Common myeloid progenitor, CD34-positive (primary cell): Measurements from ENCODE around the gene MYH7B.

Experiments used
- CTCF ChIA-PET: fragments of 350-600 bp; sonication (Branson Sonifier 250); formaldehyde crosslinking; loops from one replicate; lab custom pipeline; 2021; ENCODE audit warnings: antibody characterized with exemption; lab: Charles Lee
- POLR2A ChIA-PET: fragments of 350-600 bp; sonication (Branson Sonifier 250); formaldehyde crosslinking; loops from one replicate; lab custom pipeline; 2021; ENCODE audit warnings: antibody characterized with exemption; lab: Charles Lee
- DNase-seq, 3 donors: peaks; one replicate each; pipeline versions ENCODE4 v3.0.0 to v3.0.0-alpha.2; 2013
- H3K27ac ChIP-seq, 2 experiments: 1 replicate in 1 of 2; 2 replicates in 1 of 2; pipeline ENCODE4 v1.7.0; 2013; ENCODE audit warnings: inconsistent platforms in 2 of 2, low read length in 2 of 2, mild to moderate bottlenecking in 2 of 2, low read depth in 1 of 2, moderate library complexity in 1 of 2; ENCODE audit not compliant: severe bottlenecking in 2 of 2, insufficient read depth in 1 of 2, poor library complexity in 1 of 2
- H3K27me3 ChIP-seq, 5 experiments: replicated peaks in 2 of 5; 1 replicate in 3 of 5; 2 replicates in 2 of 5; pipeline versions ENCODE4 v1.6.1 to v1.7.0; 2013; ENCODE audit warnings: low read length in 4 of 5, mild to moderate bottlenecking in 2 of 5, moderate library complexity in 2 of 5, inconsistent platforms in 1 of 5; ENCODE audit not compliant: insufficient read depth in 5 of 5, control insufficient read depth in 4 of 5
- H3K36me3 ChIP-seq, 4 experiments: 1 replicate in 2 of 4; 2 replicates in 2 of 4; pipeline versions ENCODE4 v1.6.1 to v1.7.0; 2013; ENCODE audit warnings: low read length in 3 of 4, control low read depth in 1 of 4, mild to moderate bottlenecking in 1 of 4; ENCODE audit not compliant: control insufficient read depth in 4 of 4, insufficient read depth in 4 of 4
- H3K4me1 ChIP-seq, 4 experiments: 1 replicate in 3 of 4; 2 replicates in 1 of 4; pipeline versions ENCODE4 v1.6.1 to v1.7.1; 2013; ENCODE audit warnings: low read length in 3 of 4, mild to moderate bottlenecking in 3 of 4, control low read depth in 1 of 4, inconsistent platforms in 1 of 4, moderate library complexity in 1 of 4; ENCODE audit not compliant: control insufficient read depth in 4 of 4, insufficient read depth in 4 of 4; ENCODE audit errors: control extremely low read depth in 1 of 4
- H3K4me3 ChIP-seq, 7 experiments: 1 replicate in 4 of 7; 2 replicates in 3 of 7; pipeline versions ENCODE4 v1.5.1 to v1.7.0; 2013; ENCODE audit warnings: mild to moderate bottlenecking in 7 of 7, low read length in 6 of 7, moderate library complexity in 6 of 7, inconsistent platforms in 2 of 7, low read depth in 2 of 7, control low read depth in 1 of 7; ENCODE audit not compliant: insufficient read depth in 4 of 7, control insufficient read depth in 1 of 7; ENCODE audit errors: extremely low read depth in 1 of 7
- H3K9me3 ChIP-seq, 5 experiments: 1 replicate in 4 of 5; 2 replicates in 1 of 5; pipeline versions ENCODE4 v1.6.1 to v1.7.1; 2013; ENCODE audit warnings: low read length in 4 of 5, mild to moderate bottlenecking in 2 of 5, inconsistent platforms in 1 of 5, low read depth in 1 of 5, moderate library complexity in 1 of 5; ENCODE audit not compliant: control insufficient read depth in 4 of 5, insufficient read depth in 2 of 5; ENCODE audit errors: control extremely low read depth in 1 of 5
- WGBS: methylation state at CpG from one replicate; pipeline ENCODE4 v1.1.5; 2013; ENCODE audit not compliant: insufficient coverage; 5-methylcytosine and 5-hydroxymethylcytosine counted together

Gene MYH7B

GRCh38 chr20:34921436-34921835, 34.2 kb upstream of the MYH7B start:
- H3K9me3 ChIP-seq, result peaks cover 0 to 6% (median 0%) of the 10 kb centered on the region in 5 experiments
- peaks cover 0 to 8% (median 3%) of the 10 kb centered on the region in 4 experiments for H3K4me1 ChIP-seq
- H3K27ac ChIP-seq, result no peak overlapping the region
- ChIA-PET POLR2A (no interaction called here), CTCF (no interaction called here)
- no peak overlapping the region for H3K4me3 ChIP-seq
- no peaks in the 10 kb centered on the region for H3K27me3 ChIP-seq
- DNase-seq, result no peak
- H3K36me3 ChIP-seq, result peaks cover 0 to 83% (median 45%) of the 10 kb centered on the region in 4 experiments
- 94% methylated on average over 3 of the region's 3 CpGs for WGBS

GRCh38 chr20:34922654-34923381, 32.9 kb upstream of the MYH7B start:
- peaks cover 0 to 6% (median 0%) of the 10 kb centered on the region in 5 experiments for H3K9me3 ChIP-seq
- H3K36me3 ChIP-seq, result peaks cover 0 to 94% (median 57%) of the 10 kb centered on the region in 4 experiments
- no peaks in the 10 kb centered on the region for H3K27me3 ChIP-seq
- WGBS, result no CpG with 5 or more reads among the region's 5 CpGs
- CTCF ChIA-PET, result interaction anchor here (0.7 to 1.1 kb wide), 2 partner anchors 29 to 48 kb away, joined by 3 read pairs; no protein-coding TSS in a partner anchor
- no peak for DNase-seq
- POLR2A ChIA-PET, result no interaction called here
- no peak overlapping the region for H3K27ac ChIP-seq
- H3K4me1 ChIP-seq, result peaks cover 0 to 8% (median 3%) of the 10 kb centered on the region in 4 experiments
- no peak overlapping the region for H3K4me3 ChIP-seq

DNA sequence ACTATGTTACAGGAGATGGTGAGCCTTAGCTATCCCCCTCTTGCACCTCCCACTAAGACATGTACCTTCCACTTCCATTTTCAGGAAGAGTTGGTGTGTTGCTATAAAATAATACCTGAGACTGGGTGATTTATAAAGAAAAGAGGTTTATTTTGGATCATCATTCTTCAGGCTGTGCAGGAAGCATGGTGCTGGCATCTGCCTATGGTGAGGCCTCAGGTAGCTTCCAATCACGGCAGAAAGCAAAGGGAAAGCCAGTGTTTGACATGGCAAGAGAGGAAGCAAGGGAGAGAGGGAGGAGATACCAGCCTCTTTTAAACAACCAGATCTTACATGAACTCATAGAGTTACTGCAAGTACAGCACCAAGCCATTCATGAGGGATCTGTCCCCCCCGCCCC, 32.3 kb upstream of the MYH7B start:
- CTCF ChIA-PET, result interaction anchor here (1.1 to 1.4 kb wide), 2 partner anchors 11 to 48 kb away, joined by 3 to 4 read pairs; no protein-coding TSS in a partner anchor
- no peak overlapping the region for H3K27ac ChIP-seq
- POLR2A ChIA-PET, result no interaction called here

GRCh38 chr20:34925341-34925740, 30.3 kb upstream of the MYH7B start:
- Histone ChIP-seq H3K4me1 (peaks cover 0 to 8% (median 3%) of the 10 kb centered on the region in 4 experiments), H3K27ac (no peak overlapping the region), H3K36me3 (peaks cover 7 to 91% (median 66%) of the 10 kb centered on the region in 4 experiments), H3K27me3 (no peaks in the 10 kb centered on the region), H3K4me3 (no peak overlapping the region), H3K9me3 (peaks cover 0 to 6% (median 0%) of the 10 kb centered on the region in 5 experiments)
- ChIA-PET POLR2A (no interaction called here), CTCF (no interaction called here)
- no peak for DNase-seq
- 100% methylated on average over 3 of the region's 3 CpGs for WGBS

More for the DNA sequence above, 32.3 kb upstream of the MYH7B start:
- H3K36me3 ChIP-seq, result peaks cover 0 to 94% (median 60%) of the 10 kb centered on the region in 4 experiments
- H3K27me3 ChIP-seq, result no peaks in the 10 kb centered on the region
- no CpG with 5 or more reads among the region's 2 CpGs for WGBS
- H3K4me1 ChIP-seq, result peaks cover 0 to 8% (median 3%) of the 10 kb centered on the region in 4 experiments
- peaks cover 0 to 6% (median 0%) of the 10 kb centered on the region in 5 experiments for H3K9me3 ChIP-seq
- no peak for DNase-seq
- H3K4me3 ChIP-seq, result no peak overlapping the region

DNA sequence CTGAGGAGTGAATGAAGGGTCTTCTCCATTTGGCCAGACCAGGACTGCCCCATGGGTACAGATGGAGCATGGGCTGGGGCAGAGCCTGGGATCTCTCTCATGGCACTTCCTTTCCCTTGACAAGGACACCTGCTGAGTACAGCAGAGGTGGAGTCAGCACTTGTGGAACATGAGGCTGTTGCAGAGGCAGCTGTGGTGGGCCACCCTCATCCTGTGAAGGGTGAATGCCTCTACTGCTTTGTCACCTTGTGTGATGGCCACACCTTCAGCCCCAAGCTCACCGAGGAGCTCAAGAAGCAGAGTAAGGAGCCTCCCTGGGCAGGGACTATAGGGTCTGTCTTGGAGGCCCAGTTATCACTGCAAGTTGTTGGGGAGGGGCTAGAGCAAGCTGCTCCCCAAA, 29.7 kb upstream of the MYH7B start:
- ChIA-PET CTCF (no interaction called here), POLR2A (no interaction called here)
- no peak for DNase-seq
- Histone ChIP-seq H3K4me3 (no peak overlapping the region), H3K36me3 (peaks cover 7 to 91% (median 65%) of the 10 kb centered on the region in 4 experiments), H3K4me1 (peaks cover 0 to 8% (median 3%) of the 10 kb centered on the region in 4 experiments), H3K27ac (no peak overlapping the region), H3K27me3 (no peaks in the 10 kb centered on the region), H3K9me3 (peaks cover 0 to 6% (median 0%) of the 10 kb centered on the region in 5 experiments)
- 86% methylated on average over 1 of the region's 1 CpG for WGBS

- Histone ChIP-seq H3K9me3 (peaks cover 0 to 6% (median 0%) of the 10 kb centered on the region in 5 experiments), H3K27ac (no peak overlapping the region), H3K4me3 (no peak overlapping the region), H3K36me3 (peaks cover 8 to 91% (median 65%) of the 10 kb centered on the region in 4 experiments), H3K27me3 (no peaks in the 10 kb centered on the region), H3K4me1 (peaks cover 0 to 8% (median 3%) of the 10 kb centered on the region in 4 experiments)
- ChIA-PET POLR2A (no interaction called here), CTCF (no interaction called here)
- no peak for DNase-seq
- WGBS, result 100% methylated on average over 1 of the region's 1 CpG
These were observed 29.1 kb upstream of the MYH7B start for GRCh38 chr20:34926581-34926980.

- Histone ChIP-seq H3K36me3 (peaks cover 9 to 92% (median 59%) of the 10 kb centered on the region in 4 experiments), H3K27me3 (no peaks in the 10 kb centered on the region), H3K4me3 (no peak overlapping the region), H3K27ac (no peak overlapping the region), H3K9me3 (peaks cover 0 to 6% (median 0%) of the 10 kb centered on the region in 5 experiments), H3K4me1 (peaks cover 0 to 8% (median 3%) of the 10 kb centered on the region in 4 experiments)
- ChIA-PET POLR2A (no interaction called here), CTCF (no interaction called here)
- no CpG with 5 or more reads among the region's 1 CpG for WGBS
- no peak for DNase-seq
These were observed 27.9 kb upstream of the MYH7B start for GRCh38 chr20:34927736-34928135.
